ENCODE results near the gene CYP4F3. TPM values are rescaled to one million over a fixed set of nuclear protein-coding genes. Genes with fewer than 3 reads are reported as not detected.

Gene CYP4F3
- total RNA-seq, 1 experiment from 2014 or later, result 0.10 TPM

DNA sequence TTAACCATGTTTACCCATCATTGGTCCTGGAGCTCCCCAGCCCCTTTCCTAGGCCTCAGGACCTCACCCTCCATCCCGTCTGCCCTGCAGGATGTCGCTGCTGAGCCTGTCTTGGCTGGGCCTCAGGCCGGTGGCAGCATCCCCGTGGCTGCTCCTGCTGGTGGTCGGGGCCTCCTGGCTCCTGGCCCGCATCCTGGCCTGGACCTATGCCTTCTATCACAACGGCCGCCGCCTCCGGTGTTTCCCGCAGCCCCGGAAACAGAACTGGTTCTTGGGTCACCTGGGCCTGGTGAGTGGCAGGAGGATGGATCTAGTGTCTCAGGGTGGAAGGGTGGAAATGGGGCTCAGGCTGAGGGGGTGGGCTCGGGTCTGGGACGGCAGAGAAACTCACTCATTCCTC lies 25.2 kb upstream of the CYP4F3 start:
- ChIA-PET CTCF (no interaction called here), POLR2A (no interaction called here)
- no TSS peak for BruUV-seq (replicated peaks)
- DNase-seq (ENCODE audit: low read depth, low spot score) (no peak), ATAC-seq (no peak)
- in situ Hi-C loops (cut with HindIII; ENCODE audit: low pct_unique_long_range_greater_than_20kb, low sequenced_read_pairs), result no loop called here
- H3K27ac ChIP-seq (ENCODE audit: low read length), result no peak overlapping the region
- no peaks in the 10 kb centered on the region for H3K4me1 ChIP-seq (ENCODE audit: control insufficient read depth, insufficient read depth, low read length)
- H3K36me3 ChIP-seq (ENCODE audit: control insufficient read depth, insufficient read depth, low read length), result no peaks in the 10 kb centered on the region
- H3K27me3 ChIP-seq (ENCODE audit: control insufficient read depth, insufficient read depth, low read length), result no peaks in the 10 kb centered on the region
- TF ChIP-seq, protein P1, sequence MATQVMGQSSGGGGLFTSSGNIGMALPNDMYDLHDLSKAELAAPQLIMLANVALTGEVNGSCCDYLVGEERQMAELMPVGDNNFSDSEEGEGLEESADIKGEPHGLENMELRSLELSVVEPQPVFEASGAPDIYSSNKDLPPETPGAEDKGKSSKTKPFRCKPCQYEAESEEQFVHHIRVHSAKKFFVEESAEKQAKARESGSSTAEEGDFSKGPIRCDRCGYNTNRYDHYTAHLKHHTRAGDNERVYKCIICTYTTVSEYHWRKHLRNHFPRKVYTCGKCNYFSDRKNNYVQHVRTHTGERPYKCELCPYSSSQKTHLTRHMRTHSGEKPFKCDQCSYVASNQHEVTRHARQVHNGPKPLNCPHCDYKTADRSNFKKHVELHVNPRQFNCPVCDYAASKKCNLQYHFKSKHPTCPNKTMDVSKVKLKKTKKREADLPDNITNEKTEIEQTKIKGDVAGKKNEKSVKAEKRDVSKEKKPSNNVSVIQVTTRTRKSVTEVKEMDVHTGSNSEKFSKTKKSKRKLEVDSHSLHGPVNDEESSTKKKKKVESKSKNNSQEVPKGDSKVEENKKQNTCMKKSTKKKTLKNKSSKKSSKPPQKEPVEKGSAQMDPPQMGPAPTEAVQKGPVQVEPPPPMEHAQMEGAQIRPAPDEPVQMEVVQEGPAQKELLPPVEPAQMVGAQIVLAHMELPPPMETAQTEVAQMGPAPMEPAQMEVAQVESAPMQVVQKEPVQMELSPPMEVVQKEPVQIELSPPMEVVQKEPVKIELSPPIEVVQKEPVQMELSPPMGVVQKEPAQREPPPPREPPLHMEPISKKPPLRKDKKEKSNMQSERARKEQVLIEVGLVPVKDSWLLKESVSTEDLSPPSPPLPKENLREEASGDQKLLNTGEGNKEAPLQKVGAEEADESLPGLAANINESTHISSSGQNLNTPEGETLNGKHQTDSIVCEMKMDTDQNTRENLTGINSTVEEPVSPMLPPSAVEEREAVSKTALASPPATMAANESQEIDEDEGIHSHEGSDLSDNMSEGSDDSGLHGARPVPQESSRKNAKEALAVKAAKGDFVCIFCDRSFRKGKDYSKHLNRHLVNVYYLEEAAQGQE (IDR thresholded peaks at IDR 0.05; ENCODE audit: insufficient read depth in 1 of 2, low read depth in 2 of 2, low read length in 1 of 2), result no peak
- no peak for TF ChIP-seq POLR2AphosphoS5 (IDR thresholded peaks at IDR 0.05; ENCODE audit: low read depth, low read length)
- no peak for TF ChIP-seq SIN3A (IDR thresholded peaks at IDR 0.05; ENCODE audit: borderline replicate concordance, insufficient read depth, low read depth, low read length)
- no peak for TF ChIP-seq TCF7L2 (IDR thresholded peaks at IDR 0.05; ENCODE audit: low read depth, low read length)
- no peak for TF ChIP-seq CTCF (IDR thresholded peaks at IDR 0.05)
- H3K9me3 ChIP-seq (ENCODE audit: control insufficient read depth, insufficient read depth, low read depth, low read length), result no peaks in the 10 kb centered on the region
- intact Hi-C loops (cut with micrococcal nuclease; ENCODE audit: unreplicated experiment), result no loop called here
- no peak overlapping the region for H3K4me3 ChIP-seq (ENCODE audit: low read depth in 2 of 2, low read length in 2 of 2)

- no peak for TF ChIP-seq SIN3A (IDR thresholded peaks at IDR 0.05; ENCODE audit: borderline replicate concordance, insufficient read depth, low read depth, low read length)
- no peak for TF ChIP-seq TCF7L2 (IDR thresholded peaks at IDR 0.05; ENCODE audit: low read depth, low read length)
- TF ChIP-seq CTCF (IDR thresholded peaks at IDR 0.05), result no peak
- TF ChIP-seq POLR2AphosphoS5 (IDR thresholded peaks at IDR 0.05; ENCODE audit: low read depth, low read length), result no peak
- TF ChIP-seq, protein P1 (IDR thresholded peaks at IDR 0.05; ENCODE audit: insufficient read depth in 1 of 2, low read depth in 2 of 2, low read length in 1 of 2), result no peak
- intact Hi-C loops (cut with micrococcal nuclease; ENCODE audit: unreplicated experiment) (no loop called here), in situ Hi-C loops (cut with HindIII; ENCODE audit: low pct_unique_long_range_greater_than_20kb, low sequenced_read_pairs) (no loop called here)
- CTCF ChIA-PET, result no interaction called here
- no peak for DNase-seq (ENCODE audit: low read depth, low spot score)
- H3K36me3 ChIP-seq (ENCODE audit: control insufficient read depth, insufficient read depth, low read length), result no peaks in the 10 kb centered on the region
- POLR2A ChIA-PET, result no interaction called here
- BruUV-seq (replicated peaks), result no TSS peak
- no peaks in the 10 kb centered on the region for H3K9me3 ChIP-seq (ENCODE audit: control insufficient read depth, insufficient read depth, low read depth, low read length)
- no peak overlapping the region for H3K4me3 ChIP-seq (ENCODE audit: low read depth in 2 of 2, low read length in 2 of 2)
- H3K4me1 ChIP-seq (ENCODE audit: control insufficient read depth, insufficient read depth, low read length), result no peaks in the 10 kb centered on the region
- ATAC-seq, result no peak
- no peak overlapping the region for H3K27ac ChIP-seq (ENCODE audit: low read length)
- H3K27me3 ChIP-seq (ENCODE audit: control insufficient read depth, insufficient read depth, low read length), result no peaks in the 10 kb centered on the region
These were observed 24.5 kb upstream of the CYP4F3 start for GRCh38 chr19:15616183-15616582.

Data from Panc1 (cell line).